NCI-H1694 (cell line): ENCODE measurements around the gene CTSO.
"Not testable (repeated sequence)": the region's sequence is repeated elsewhere in the genome, so short reads cannot be mapped to it uniquely, and the experiment has no call there.

Experiments
- DNase-seq: peaks from one replicate; lab custom pipeline; 2025; lab: John Stamatoyannopoulos, UW

The CTSO gene

DNA sequence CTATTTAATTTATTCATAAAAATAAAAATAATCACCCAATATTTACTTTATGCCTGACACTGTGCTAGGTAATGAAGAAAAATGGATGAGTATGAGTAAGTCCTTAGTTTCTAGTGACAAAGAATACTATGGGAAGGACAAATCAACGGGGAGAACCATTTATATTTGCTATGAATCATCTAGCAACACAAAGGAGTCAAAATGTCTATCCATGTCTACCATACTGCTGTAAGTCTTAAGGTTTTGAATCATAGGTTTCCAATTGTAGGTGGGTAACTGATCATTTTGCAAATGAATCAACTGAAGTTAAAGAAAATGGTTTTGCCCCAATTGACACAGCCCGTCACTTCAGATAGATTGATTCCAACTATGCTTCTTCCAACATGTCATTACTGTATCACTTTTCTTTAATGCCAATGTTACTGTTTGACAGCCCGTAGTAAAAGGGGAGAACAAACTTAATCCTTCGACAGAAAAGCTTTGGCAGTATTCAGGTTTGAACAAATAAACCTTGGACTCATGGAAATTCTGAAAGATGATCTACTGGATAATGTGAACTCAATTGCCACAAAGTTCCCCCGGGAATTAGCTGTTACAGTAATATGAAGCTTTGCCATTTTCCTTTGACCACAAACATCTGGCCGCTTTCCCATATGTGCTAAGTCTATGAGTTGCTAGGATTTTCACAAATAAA lies 47.0 kb downstream of the CTSO start:
- DNase-seq = no peak

- DNase-seq = no peak
Measured at GRCh38 chr4:155904331-155904730, 49.3 kb downstream of the CTSO start.

- no peak for DNase-seq
Measured at GRCh38 chr4:155903453-155903852, 50.2 kb downstream of the CTSO start, which contains the start of gene TDO2. TDO2 (plus strand) TSS chr4:155903696; CDS start chr4:155903759, 63 bp downstream.

- DNase-seq = no peak
Measured at GRCh38 chr4:155901013-155901412, 52.7 kb downstream of the CTSO start.

- DNase-seq = no peak
Measured at GRCh38 chr4:155900381-155900780, 53.3 kb downstream of the CTSO start.

GRCh38 chr4:155899891-155900290 lies 53.8 kb downstream of the CTSO start:
- DNase-seq = no peak

GRCh38 chr4:155898371-155898770 lies 55.3 kb downstream of the CTSO start:
- DNase-seq = not testable (repeated sequence)

- no peak for DNase-seq
Measured at GRCh38 chr4:155891058-155891457, 62.6 kb downstream of the CTSO start.

DNA sequence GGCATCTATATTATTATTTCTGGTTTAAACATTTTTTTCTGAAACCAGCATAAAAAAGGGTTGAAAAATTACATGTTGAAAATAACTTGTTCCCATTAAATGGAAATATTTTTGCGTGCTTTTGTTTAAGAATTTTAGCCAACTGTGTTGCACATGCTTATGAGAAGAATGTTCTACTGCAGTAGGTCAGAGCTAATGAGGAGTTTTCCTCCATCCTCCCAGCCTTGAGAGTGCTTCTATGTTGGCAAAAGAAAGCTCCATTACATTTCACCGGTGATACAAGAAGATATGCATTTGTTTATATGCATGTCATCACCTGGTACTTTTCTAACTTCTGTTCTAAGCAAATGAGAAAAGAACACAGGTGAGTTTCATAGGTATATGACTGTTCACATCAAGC lies 63.7 kb downstream of the CTSO start:
- DNase-seq = no peak

DNA sequence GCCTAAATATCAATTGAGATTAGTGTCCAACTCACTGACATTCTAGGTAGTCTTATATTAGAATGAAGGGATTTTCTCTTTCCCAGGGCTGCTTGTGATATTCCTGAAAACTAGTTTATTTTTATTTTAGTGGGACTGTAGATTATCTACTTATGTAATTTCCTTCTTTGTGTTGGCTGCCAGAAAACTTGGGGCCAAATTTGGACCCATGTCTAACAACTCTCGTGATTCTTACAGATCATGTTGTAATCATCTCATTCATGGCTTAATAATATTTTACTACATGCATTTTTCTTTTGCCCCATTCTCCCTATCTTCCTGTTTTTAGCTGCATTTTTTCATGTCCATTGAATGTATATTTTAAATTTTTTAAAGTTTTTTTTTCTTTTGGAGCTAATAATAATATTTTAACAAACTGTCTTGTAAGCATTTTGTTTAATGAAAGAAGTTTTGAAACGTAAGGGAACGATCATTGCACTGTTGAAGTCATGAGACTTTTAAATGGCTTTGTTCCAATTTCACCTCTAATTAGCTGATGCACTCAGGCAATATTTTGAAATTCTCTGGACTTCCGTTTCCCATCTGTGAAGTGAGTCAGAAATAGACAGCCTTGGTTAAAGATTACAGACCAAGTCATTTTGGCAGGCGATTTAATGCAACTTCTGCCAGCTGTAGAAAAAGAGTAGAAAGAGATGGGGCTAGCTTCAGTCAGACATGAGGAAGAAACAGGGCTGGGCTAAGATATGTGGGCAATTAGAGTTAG lies 64.5 kb downstream of the CTSO start:
- DNase-seq = no peak

- no peak for DNase-seq
Measured at GRCh38 chr4:155887847-155888570, 65.7 kb downstream of the CTSO start.

GRCh38 chr4:155887045-155887444 lies 66.6 kb downstream of the CTSO start:
- DNase-seq = no peak

DNA sequence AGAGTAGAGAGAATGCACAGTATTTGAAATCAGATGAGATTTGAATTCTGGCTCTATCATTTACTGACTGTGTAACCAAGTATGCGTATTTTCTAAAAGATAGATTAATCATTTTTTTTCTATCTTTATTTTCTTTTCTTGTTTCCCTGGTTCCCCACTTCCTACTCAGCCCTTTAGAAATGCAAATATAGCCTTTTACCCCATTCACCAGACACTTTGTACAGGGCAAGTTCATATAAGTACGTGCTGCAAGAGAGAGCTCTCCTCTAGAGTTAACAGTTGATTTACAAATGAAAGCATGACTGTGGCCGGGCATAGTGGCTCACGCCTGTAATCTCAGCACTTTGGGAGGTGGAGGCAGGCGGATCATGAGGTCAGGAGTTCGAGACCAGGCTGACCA lies 68.0 kb downstream of the CTSO start:
- no peak for DNase-seq

DNA sequence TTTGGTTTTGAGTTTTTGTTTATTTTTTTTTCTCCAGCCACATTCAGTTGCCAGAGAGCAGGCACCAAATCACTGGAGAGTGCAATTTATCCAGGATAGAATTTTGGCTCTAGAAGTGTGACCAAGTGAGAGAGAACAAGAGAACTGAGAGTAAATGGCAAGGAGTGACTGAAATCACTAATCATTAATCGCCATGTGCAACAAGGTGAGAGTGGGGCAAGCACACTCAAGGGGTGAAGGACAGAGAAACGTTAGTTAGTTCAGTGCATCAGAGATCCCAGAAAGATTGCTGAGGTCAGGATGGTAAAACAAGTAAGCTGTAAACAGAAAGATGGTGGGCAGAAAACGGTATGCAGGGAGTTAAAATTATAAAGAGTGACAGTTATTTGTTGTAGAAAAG lies 69.8 kb downstream of the CTSO start:
- DNase-seq = no peak

DNA sequence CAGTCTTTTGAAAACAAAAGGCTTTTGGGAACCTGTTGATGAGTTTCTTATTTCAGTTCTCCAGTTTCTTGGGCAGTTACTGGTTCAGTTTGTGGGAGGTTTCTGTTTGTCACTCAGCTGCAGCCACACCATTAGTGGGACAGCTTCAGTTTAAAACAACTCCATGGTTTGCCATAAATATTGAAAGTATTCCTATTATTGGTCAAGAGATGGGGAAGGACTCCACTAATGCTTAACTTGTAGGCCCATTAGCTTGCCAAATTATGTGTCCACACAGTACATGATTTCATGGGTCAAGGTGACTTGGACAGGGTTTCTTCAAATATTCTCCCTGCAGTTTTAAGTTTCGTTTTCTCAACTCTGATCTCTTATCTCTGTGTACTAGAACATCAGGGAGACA lies 72.1 kb downstream of the CTSO start:
- no peak for DNase-seq

- no peak for DNase-seq
Measured at GRCh38 chr4:155879767-155880166, 73.9 kb downstream of the CTSO start.

DNA sequence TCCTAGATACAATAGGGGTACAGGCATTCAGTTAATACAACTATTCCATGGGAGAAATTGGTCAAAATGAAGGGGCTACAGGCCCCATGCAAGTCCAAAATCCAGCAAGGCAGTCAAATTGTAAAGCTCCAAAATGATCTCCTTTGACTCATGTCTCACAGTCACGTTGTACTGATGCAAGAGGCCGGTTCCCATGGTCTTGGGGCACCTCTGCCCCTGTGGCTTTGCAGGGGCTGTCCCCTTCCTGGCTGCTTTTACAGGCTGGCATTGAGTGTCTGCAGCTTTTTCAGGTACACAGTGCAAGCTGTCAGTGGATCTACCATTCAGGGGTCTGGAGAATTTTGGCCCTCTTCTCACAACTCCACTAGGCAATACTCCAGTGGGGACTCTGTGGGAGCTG lies 75.1 kb downstream of the CTSO start:
- DNase-seq = no peak

GRCh38 chr4:155877971-155878370 lies 75.7 kb downstream of the CTSO start:
- DNase-seq = no peak

GRCh38 chr4:155875878-155876277 lies 77.8 kb downstream of the CTSO start:
- no peak for DNase-seq
